GM19455 (cell line): ENCODE measurements around the gene ECHDC3.

Experiments used
- ATAC-seq: cut with Tn5 transposase; IDR thresholded peaks from one replicate; pipeline ENCODE4 v1.9.1; 2021; ENCODE audit not compliant: unreplicated experiment

ECHDC3 gene

GRCh38 chr10:11808808-11809207 is 66.6 kb downstream of the ECHDC3 start:
- ATAC-seq, result no peak

DNA sequence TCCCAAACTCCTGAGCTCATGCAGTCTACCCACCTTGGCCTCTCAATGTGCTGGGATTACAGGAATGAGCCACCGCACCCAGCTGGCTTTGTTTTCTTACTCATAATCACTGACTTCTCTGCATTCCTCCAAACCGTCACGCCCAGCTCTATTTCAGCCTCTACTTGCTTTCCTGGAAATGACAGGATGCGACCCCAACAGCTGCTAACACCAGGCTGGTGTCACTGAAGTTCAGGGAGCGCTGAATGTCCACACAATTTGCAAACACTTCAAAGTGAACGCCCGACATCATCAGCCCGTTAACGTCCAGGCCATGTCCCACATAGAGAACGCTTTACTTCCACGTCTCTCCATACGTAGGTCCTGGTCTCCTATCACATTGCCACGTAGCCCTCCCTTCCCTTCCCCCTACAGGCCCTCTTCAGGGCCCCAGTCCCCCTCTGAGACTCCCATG is 68.2 kb downstream of the ECHDC3 start:
- no peak for ATAC-seq

- no peak for ATAC-seq
These were observed 68.8 kb downstream of the ECHDC3 start for GRCh38 chr10:11810973-11811372.

DNA sequence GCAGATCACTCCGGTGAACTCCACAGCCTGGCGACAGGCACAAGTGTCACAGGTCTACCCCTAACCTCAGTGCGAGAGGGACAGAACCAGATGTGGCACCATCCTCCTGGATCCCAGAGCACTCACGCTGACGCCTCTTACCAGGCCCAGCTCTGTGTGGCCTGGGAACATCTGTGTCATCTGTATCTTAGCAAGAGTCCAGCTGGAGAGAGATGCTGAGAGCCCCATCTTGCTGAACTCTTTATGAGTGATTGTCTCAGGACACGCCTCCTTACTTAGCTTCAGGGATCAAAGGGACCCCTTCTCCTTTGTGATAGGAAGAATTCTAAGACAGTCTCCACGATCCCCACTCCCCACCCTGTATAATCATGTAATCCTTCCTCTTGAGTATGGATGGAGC is 71.0 kb downstream of the ECHDC3 start:
- no peak for ATAC-seq
